ENCODE data around the gene WDR88. TPM values are rescaled to one million over a fixed set of nuclear protein-coding genes. Genes with fewer than 3 reads are reported as not detected.

WDR88 gene
- total RNA-seq, 1 donor from 2014 or later, result not detected

DNA sequence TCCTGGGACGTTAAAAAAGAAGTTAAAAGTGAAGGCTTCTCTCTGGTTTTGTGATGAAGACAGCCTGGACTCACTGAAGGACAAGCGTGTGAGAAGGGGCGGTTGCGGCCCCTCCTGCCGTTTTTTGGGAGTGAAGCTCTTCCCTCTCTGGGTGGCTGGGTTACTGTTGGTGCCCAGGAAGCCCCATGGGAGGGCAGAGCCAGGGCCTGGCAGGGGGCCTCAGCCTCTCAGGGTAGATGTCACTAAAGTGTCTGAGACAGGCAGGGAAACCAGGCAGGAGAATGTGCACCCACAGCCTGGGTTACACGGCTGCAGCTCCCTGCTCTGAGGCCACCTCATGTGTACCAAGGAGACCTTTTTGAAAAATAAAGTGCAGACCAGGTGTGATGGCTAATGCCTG is 1.5 kb upstream of the WDR88 start:
- Mint-ChIP-seq H3K27me3 (ENCODE audit: low read depth) (peaks cover 10% of the 10 kb centered on the region), H3K4me1 (no peaks in the 10 kb centered on the region), H3K4me3 (no peak overlapping the region), H3K27ac (ENCODE audit: unreplicated experiment) (no peak overlapping the region), H3K9me3 (no peaks in the 10 kb centered on the region), H3K36me3 (ENCODE audit: low read depth) (no peaks in the 10 kb centered on the region)
- DNase-seq (ENCODE audit: low read depth, low spot score), result no peak
- TF ChIP-seq, protein P1, sequence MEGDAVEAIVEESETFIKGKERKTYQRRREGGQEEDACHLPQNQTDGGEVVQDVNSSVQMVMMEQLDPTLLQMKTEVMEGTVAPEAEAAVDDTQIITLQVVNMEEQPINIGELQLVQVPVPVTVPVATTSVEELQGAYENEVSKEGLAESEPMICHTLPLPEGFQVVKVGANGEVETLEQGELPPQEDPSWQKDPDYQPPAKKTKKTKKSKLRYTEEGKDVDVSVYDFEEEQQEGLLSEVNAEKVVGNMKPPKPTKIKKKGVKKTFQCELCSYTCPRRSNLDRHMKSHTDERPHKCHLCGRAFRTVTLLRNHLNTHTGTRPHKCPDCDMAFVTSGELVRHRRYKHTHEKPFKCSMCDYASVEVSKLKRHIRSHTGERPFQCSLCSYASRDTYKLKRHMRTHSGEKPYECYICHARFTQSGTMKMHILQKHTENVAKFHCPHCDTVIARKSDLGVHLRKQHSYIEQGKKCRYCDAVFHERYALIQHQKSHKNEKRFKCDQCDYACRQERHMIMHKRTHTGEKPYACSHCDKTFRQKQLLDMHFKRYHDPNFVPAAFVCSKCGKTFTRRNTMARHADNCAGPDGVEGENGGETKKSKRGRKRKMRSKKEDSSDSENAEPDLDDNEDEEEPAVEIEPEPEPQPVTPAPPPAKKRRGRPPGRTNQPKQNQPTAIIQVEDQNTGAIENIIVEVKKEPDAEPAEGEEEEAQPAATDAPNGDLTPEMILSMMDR (conservative IDR thresholded peaks at IDR 0.05), result no peak

DNA sequence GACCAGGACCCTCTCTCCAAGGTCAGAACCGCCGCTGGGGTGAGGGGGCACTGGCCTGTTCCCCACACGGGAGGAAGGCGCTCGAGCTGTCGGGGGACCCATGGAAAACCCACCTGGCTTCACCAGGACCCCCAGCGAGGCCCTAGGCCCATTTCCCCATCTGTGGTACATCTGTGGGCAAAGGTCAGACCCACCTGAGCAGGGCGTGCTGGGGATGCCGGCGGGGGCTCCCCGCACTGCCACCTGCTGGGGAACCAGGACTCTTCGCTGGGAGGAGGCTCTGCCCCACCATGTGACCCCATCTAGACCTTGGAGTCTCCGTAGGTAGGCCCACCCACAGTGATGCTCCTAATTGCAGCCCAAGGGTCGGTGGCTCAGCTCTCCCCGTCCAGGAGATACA is 511 bp downstream of the WDR88 start:
- no peaks in the 10 kb centered on the region for H3K9me3 Mint-ChIP-seq
- no peaks in the 10 kb centered on the region for H3K36me3 Mint-ChIP-seq (ENCODE audit: low read depth)
- no peaks in the 10 kb centered on the region for H3K4me1 Mint-ChIP-seq
- TF ChIP-seq, protein P1 (conservative IDR thresholded peaks at IDR 0.05), result peak; percentile 33
- no peak overlapping the region for H3K4me3 Mint-ChIP-seq
- H3K27me3 Mint-ChIP-seq (ENCODE audit: low read depth), result peaks cover 10% of the 10 kb centered on the region
- H3K27ac Mint-ChIP-seq (ENCODE audit: unreplicated experiment), result no peak overlapping the region
- DNase-seq (ENCODE audit: low read depth, low spot score), result no peak

- H3K27me3 Mint-ChIP-seq (ENCODE audit: low read depth), result peaks cover 10% of the 10 kb centered on the region
- no peak overlapping the region for H3K4me3 Mint-ChIP-seq
- TF ChIP-seq, protein P1 (conservative IDR thresholded peaks at IDR 0.05), result no peak
- DNase-seq (ENCODE audit: low read depth, low spot score), result no peak
- no peak overlapping the region for H3K27ac Mint-ChIP-seq (ENCODE audit: unreplicated experiment)
- no peaks in the 10 kb centered on the region for H3K9me3 Mint-ChIP-seq
- no peaks in the 10 kb centered on the region for H3K36me3 Mint-ChIP-seq (ENCODE audit: low read depth)
- no peaks in the 10 kb centered on the region for H3K4me1 Mint-ChIP-seq
Measured at GRCh38 chr19:33133438-33134031, 1.6 kb downstream of the WDR88 start.

DNA sequence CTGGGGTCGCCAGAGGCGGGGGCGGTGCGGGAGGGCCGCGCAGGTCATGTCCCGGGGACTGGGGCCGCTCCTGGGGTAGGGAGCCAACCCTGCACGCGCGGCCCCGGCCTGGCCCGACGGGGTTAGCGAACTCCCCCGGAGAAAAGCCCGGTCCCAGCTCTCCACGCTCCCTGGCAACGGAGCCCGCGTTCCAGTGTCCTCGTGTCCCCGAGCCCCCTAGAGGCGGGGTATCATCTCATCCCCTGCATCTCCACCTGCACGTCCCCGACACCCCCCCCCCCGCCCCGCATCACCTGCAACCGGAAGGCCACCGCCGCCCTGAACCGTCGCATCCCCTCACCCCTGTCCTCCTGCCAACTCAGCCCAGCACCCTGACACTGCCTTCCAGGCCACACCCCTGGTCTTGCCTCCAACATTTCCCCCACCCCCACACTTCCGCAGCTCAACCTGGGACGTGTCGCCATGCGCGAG is 2.7 kb downstream of the WDR88 start:
- DNase-seq (ENCODE audit: low read depth, low spot score), result no peak
- no peak overlapping the region for H3K27ac Mint-ChIP-seq (ENCODE audit: unreplicated experiment)
- H3K36me3 Mint-ChIP-seq (ENCODE audit: low read depth), result no peaks in the 10 kb centered on the region
- peaks cover 10% of the 10 kb centered on the region for H3K27me3 Mint-ChIP-seq (ENCODE audit: low read depth)
- no peak overlapping the region for H3K4me3 Mint-ChIP-seq
- H3K9me3 Mint-ChIP-seq, result no peaks in the 10 kb centered on the region
- peaks cover 2% of the 10 kb centered on the region for H3K4me1 Mint-ChIP-seq
- TF ChIP-seq, protein P1 (conservative IDR thresholded peaks at IDR 0.05), result no peak

DNA sequence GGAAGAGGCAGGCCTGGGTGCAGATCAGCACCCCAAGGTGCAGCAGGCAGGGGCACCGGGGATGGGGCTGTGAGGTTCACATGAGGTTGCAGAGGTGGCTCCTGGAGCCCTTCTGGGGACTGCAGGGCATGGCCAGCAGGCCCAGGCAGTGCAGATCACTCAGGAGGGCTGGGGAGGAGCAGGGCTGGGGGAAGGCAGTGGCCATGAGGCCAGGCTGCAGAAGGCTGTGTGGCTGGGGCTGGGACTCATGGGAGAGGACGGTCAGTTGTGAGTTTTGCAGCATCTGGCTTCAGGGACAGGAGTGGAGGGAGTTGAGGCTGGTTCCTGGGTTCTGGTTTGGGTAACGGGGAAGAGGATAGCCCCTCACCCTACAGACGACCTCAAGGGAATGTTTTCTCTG is 7.3 kb downstream of the WDR88 start:
- TF ChIP-seq, protein P1 (conservative IDR thresholded peaks at IDR 0.05), result no peak
- H3K4me1 Mint-ChIP-seq, result peaks cover 9% of the 10 kb centered on the region
- H3K9me3 Mint-ChIP-seq, result no peaks in the 10 kb centered on the region
- H3K4me3 Mint-ChIP-seq, result no peak overlapping the region
- peak overlapping the region; percentile 90 for H3K27ac Mint-ChIP-seq (ENCODE audit: unreplicated experiment)
- H3K36me3 Mint-ChIP-seq (ENCODE audit: low read depth), result no peaks in the 10 kb centered on the region
- DNase-seq (ENCODE audit: low read depth, low spot score), result no peak
- H3K27me3 Mint-ChIP-seq (ENCODE audit: low read depth), result peaks cover 7% of the 10 kb centered on the region

Measured in neural crest cell (in vitro differentiated cells).